ENCODE measurements around the gene ZNF436. TPM values are rescaled to one million over a fixed set of nuclear protein-coding genes. Genes with fewer than 3 reads are reported as not detected.
A peak's percentile ranks its signal among the peaks of the same experiment; 100 is the strongest.

ZNF436 gene
- total RNA-seq: 14.2 TPM

DNA sequence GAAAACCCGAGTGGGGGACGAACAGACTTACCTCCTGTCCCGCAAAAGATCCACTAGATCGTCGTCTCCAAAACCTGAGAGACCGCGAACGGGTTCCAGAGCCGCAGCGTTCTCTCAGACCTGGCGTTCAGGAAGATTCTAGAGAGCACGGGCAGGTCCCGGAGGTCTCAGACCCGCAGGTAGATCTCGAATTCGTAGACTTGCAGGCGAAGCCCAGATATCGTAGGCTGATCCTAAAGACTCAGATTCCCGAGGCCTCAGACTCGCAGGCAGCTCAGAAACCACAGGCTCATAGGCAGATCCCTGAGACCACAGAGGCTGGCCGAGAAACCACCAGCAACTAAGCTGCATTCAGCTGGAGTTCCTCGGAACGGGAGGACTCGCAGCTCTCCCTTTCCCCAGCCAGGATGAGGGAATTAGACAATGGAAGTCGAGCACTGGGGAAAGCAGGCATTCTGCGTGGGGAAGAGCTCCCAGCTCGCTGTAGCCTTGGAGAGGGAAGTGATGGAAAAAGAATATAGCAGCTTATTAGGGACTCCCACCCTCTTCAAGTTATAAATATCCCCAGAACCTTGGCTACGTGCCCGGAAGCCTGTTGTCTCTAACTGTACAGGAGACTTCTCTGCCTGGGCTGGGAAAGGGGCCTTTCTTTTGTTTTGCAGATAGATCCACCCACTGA is at the start of gene ZNF436:
ZNF436 (minus strand) TSS at position 502 of the 679 bp plus-strand sequence. CDS start 1,831 bp downstream, outside the sequence.
- peak; percentile 75 for DNase-seq (ENCODE audit: low spot score)

DNA sequence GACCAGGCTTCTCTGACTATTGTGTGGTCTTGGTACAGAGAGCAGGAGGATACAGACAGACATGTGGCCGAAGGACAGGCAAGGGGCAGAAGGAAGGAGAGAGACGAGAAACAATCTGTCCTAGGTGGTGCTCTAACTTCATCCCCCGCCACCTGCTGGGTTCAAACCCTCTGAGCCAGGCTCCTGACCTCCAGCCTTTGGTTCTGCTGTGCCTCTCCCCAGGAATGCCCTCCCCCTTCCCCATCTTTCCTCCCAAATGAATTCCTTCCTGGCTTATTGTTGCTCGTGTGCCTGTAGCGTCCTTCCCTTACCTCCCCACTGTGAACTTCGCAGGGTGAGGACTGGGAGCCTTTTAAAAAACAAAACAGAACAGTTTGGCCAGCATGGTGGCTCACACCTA is 49.5 kb upstream of the ZNF436 start:
- DNase-seq (ENCODE audit: low spot score): no peak

- DNase-seq (ENCODE audit: low spot score): no peak
Measured at GRCh38 chr1:23417570-23417969, 47.9 kb upstream of the ZNF436 start.

DNA sequence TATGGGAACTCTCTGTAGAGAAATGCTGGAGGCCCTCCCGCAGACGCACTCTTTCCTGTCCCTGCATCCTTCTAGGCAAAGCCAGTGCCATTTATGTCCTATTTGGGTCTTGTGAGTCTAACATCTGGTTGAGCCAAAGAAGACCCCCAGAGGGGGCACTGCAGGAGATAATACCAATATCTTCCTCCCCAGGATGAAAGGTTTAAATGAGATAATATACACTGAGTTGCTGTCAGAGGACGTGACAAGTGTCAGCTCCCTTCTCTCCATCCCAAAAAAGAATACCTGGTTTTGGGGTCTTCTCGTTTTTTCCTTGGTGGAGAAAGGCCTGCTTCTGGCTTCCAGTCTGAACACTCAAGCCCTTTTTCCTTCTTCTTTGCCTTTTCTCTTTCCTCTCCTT is 47.3 kb upstream of the ZNF436 start:
- DNase-seq (ENCODE audit: low spot score): no peak

- no peak for DNase-seq (ENCODE audit: low spot score)
Measured at GRCh38 chr1:23408797-23409290, 39.2 kb upstream of the ZNF436 start.

- no peak for DNase-seq (ENCODE audit: low spot score)
Measured at GRCh38 chr1:23407016-23407630, 37.5 kb upstream of the ZNF436 start.

GRCh38 chr1:23405946-23406345 is 36.3 kb upstream of the ZNF436 start:
- no peak for DNase-seq (ENCODE audit: low spot score)

- DNase-seq (ENCODE audit: low spot score): peak; percentile 92
Measured at GRCh38 chr1:23403735-23404486, 34.3 kb upstream of the ZNF436 start.

GRCh38 chr1:23403355-23403734 is 33.7 kb upstream of the ZNF436 start:
- no peak for DNase-seq (ENCODE audit: low spot score)

- DNase-seq (ENCODE audit: low spot score): peak; percentile 48
Measured at GRCh38 chr1:23403038-23403336, 33.4 kb upstream of the ZNF436 start.

GRCh38 chr1:23402286-23403037 is 32.8 kb upstream of the ZNF436 start:
- DNase-seq (ENCODE audit: low spot score): no peak

DNA sequence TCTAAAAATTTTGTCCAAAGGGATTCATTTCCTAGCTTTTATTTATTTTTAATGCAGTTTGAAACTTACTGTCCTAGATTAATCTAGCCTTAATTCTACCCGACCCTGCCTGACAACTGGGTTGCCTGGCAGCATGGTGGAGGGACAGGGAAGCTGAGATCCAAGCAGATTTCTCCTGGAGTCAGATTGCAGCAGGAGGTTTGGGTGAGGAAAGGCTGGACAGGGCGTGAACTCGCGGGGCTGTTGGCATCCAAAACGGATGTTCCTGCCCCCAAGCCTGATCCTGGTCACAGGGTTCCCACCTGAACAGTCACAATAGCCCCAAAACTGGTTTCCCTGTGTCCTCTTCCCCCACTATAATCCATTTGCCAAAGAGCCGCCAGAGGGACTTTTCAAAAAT is 31.7 kb upstream of the ZNF436 start:
- no peak for DNase-seq (ENCODE audit: low spot score)

GRCh38 chr1:23400324-23401114 is 30.9 kb upstream of the ZNF436 start:
- no peak for DNase-seq (ENCODE audit: low spot score)

- DNase-seq (ENCODE audit: low spot score): no peak
Measured at GRCh38 chr1:23399229-23399628, 29.6 kb upstream of the ZNF436 start.

DNA sequence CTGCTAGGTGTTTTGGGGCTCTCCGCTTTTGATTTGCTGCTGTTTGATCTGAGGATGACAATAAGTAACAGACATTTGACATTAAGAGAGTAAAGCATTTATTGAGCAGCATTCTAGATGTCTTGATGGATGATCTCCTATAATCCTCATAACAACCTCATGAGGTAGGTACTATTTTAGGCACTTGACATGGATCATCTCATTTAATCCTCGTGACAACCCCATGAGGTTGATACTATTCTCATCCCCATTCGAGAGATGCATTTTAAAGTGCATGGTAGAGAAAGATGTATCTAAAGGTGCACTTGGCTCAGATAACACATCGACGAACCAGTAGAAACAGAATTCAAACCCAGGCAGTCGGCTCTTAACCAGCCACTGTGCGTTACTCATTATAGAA is 28.3 kb upstream of the ZNF436 start:
- DNase-seq (ENCODE audit: low spot score): no peak

DNA sequence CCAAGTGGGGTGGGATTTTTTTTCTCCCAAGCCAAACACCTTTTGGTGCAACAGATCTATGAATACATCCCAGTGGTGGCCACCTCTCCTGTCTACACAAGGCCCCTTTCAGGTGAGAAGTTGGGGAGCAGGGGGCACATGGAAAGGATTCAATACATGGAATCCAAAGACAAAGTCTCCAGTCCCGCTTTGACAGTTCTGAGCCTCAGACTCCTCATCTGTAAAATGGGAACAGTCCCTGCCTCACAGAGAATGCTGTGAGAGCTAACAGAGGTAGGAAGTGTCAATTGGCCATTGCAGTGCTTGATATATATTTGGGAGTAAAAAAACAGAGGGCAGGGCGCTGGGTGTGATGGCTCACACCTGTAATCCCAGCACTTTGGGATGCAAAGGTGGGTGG is 26.7 kb upstream of the ZNF436 start:
- no peak for DNase-seq (ENCODE audit: low spot score)

DNA sequence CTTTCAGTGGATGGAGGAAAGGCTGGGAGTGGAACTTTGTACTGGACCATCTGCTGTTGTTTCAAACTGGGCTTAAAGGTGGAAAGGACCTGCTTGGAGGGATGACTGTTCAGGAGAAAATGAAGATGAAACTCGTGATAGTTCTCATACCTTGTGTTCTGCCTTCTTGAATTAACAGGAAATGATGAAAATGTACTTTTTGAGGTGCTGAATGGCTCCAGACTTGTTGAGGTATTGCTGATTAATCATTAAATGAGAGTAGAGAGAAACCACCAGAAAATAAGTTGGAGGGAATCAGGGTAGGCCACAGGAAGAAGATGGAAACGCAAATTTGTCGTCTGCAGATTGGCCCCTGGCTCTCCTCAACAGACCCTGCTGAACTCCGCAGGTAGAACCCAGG is 26.2 kb upstream of the ZNF436 start:
- no peak for DNase-seq (ENCODE audit: low spot score)

DNA sequence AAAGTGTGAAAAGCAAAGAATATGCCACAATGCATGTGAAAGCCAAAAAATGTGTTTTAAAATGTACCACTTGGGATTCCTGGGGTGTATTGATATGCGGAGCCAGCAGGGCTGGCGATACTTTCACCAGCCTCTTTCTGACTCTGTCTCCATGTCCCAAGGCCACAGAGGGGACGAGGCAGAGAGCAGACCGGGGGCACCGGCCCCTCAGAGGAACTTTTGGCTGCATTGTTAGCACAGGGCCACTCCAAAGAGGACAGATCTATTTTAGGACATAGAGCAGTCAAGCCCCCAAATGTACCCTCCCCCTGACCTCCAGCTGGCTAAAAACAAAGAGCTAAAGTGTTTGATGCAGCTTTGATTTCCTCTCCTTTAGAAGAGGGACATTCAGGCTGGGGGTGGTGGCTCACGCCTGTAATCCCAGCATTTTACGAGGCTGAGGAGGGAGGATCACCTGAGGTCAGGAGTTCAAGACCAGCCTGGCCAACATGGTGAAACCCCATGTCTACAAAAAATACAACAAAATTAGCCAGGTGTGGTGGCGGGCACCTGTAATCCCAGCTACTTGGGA is 25.6 kb upstream of the ZNF436 start:
- no peak for DNase-seq (ENCODE audit: low spot score)

GRCh38 chr1:23394684-23395083 is 25.0 kb upstream of the ZNF436 start:
- peak; percentile 72 for DNase-seq (ENCODE audit: low spot score)

DNA sequence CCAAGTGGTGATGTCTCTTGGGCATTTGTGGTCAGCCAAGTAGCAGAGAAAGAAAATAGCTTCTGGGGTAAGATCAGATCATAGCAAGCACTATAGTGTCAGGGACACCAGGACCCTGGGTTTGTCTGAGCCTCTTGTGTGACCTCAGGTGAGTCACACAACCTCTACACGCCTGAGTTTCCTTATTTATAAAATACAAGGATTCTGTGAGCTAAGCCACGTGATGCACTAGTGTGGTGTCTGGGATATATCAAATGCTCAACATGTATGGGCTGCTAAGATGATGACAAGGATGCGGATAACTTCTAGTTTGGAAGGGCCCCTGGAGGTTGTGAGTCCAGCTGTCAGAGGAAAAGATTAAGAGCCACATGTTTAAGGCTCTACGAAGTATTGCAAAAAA is 24.5 kb upstream of the ZNF436 start:
- DNase-seq (ENCODE audit: low spot score): no peak

DNA sequence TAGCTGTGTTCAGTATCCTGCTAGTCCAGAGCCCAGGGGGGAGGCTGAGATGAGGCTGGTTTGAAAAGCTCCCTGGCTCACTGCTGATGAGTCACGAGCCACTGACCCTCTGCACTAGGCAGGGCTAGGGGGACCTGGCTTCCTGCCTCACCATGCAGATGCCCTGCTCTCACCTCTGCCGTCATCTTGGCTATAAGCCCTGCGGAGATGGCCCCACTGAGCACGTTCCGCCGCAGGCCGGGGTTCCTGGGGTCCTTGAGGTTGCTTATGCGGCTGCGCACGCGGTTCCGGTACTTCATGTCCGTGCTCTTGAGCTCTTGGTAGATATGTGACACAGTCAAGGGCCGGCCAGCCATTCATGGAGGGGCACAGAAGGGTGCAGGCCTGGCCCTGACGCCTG is 24.1 kb upstream of the ZNF436 start:
- no peak for DNase-seq (ENCODE audit: low spot score)

Data from mucosa of gallbladder (tissue), 1 donor.